SK-N-SH (cell line): ENCODE results near the gene FAM177A1.

Source experiments
- CHD2 ChIP-seq: fragments of 150-350 bp; IDR thresholded peaks from 2 replicates; pipeline ENCODE4 v1.6.1; 2018; ENCODE audit warnings: low read length; ENCODE audit not compliant: partially characterized antibody
- CTCF ChIP-seq: fragments of 200-600 bp; sonication (generic); IDR thresholded peaks from 2 replicates; pipeline ENCODE4 v1.6.1; 2017; ENCODE audit warnings: antibody characterized with exemption, mild to moderate bottlenecking, moderate library complexity
- FOXM1 ChIP-seq: IDR thresholded peaks from 2 replicates; pipeline ENCODE4 v1.4.0; 2012; ENCODE audit warnings: low read depth, mild to moderate bottlenecking
- MAX ChIP-seq: IDR thresholded peaks from 2 replicates; pipeline ENCODE4 v1.4.0; 2012; ENCODE audit warnings: low read depth
- REST ChIP-seq: IDR thresholded peaks from 2 replicates; pipeline ENCODE4 v1.6.1; 2012; ENCODE audit warnings: mild to moderate bottlenecking, low read depth, low read length, moderate library complexity

- TF ChIP-seq CHD2 (no peak), REST (no peak), CTCF (no peak), MAX (no peak), FOXM1 (no peak)
These were observed 5.7 kb downstream of the FAM177A1 start for GRCh38 chr14:35051796-35052195.
